Vagina (tissue), 2 donors: ENCODE data around the gene DUSP16. TPM values are rescaled to one million over a fixed set of nuclear protein-coding genes. Genes with fewer than 3 reads are reported as not detected.
"Not testable (repeated sequence)": the region's sequence is repeated elsewhere in the genome, so short reads cannot be mapped to it uniquely, and the experiment has no call there.

ENCODE experiments used
- DNase-seq, 2 donors: peaks; one replicate each; pipeline ENCODE4 v3.0.0-alpha.2; 2017; ENCODE audit errors: extremely low spot score in 2 of 2
- H3K27ac ChIP-seq: fragments of 200-600 bp; sonication (generic); one replicate; pipeline ENCODE4 v1.5.1; 2019
- H3K27me3 ChIP-seq: fragments of 200-600 bp; sonication (generic); one replicate; pipeline ENCODE4 v1.5.1; 2019
- H3K36me3 ChIP-seq, 2 donors: fragments of 200-600 bp; sonication (generic); one replicate each; pipeline ENCODE4 v1.5.1; 2017 to 2019
- H3K4me1 ChIP-seq: fragments of 200-600 bp; sonication (generic); one replicate; pipeline ENCODE4 v1.5.1; 2019
- H3K4me3 ChIP-seq, 2 donors: fragments of 200-600 bp; sonication (generic); 1 replicate in 1 of 2; 2 replicates in 1 of 2; pipeline ENCODE4 v1.5.1; 2016 to 2019
- H3K9me3 ChIP-seq: fragments of 200-600 bp; sonication (generic); one replicate; pipeline ENCODE4 v1.5.1; 2019
- POLR2A ChIP-seq, 2 donors: fragments of 450-650 bp; IDR thresholded peaks; one replicate each; pipeline ENCODE4 v1.6.1; 2017; ENCODE audit warnings: antibody characterized with exemption in 2 of 2, mild to moderate bottlenecking in 2 of 2, moderate library complexity in 2 of 2
- POLR2AphosphoS5 ChIP-seq, 2 donors: sonication (generic); formaldehyde crosslinking; IDR thresholded peaks; one replicate each; pipeline ENCODE4 v1.9.0; 2017; ENCODE audit warnings: antibody characterized with exemption in 2 of 2, mild to moderate bottlenecking in 2 of 2, low read depth in 1 of 2; ENCODE audit not compliant: insufficient read depth in 1 of 2
- intact Hi-C: fragments of 100-400 bp; cut with DNase I; formaldehyde crosslinking; loops from one replicate; pipeline ENCODE4 v1.15.1; 2023
- total RNA-seq: library from RNA; depleted of rRNA; stranded (reverse); fragments of >200 nt; gene quantifications from one replicate; pipeline ENCODE4 v1.2.3, GENCODE V29; 2016
- TF ChIP-seq, protein P1 (sequence below), 3 experiments: fragments of 450-650 bp in 2 of 3; fragments of 200-600 bp in 1 of 3; sonication (generic) in 1 of 3; IDR thresholded peaks; one replicate each; pipeline ENCODE4 v1.5.1; 2017 to 2019; ENCODE audit warnings: antibody characterized with exemption in 3 of 3, mild to moderate bottlenecking in 2 of 3, moderate library complexity in 2 of 3

DUSP16 gene
- total RNA-seq, 1 donor from 2014 or later: 30.9 TPM

GRCh38 chr12:12590961-12591360 is 28.3 kb upstream of the DUSP16 start:
- no peaks in the 10 kb centered on the region for H3K27me3 ChIP-seq
- DNase-seq: no peak
- H3K36me3 ChIP-seq: no peaks in the 10 kb centered on the region
- TF ChIP-seq POLR2AphosphoS5 (IDR thresholded peaks at IDR 0.05; ENCODE audit: insufficient read depth in 1 of 2, low read depth in 1 of 2): peak in 1 of 2 donors; percentile 18
- TF ChIP-seq, protein P1, sequence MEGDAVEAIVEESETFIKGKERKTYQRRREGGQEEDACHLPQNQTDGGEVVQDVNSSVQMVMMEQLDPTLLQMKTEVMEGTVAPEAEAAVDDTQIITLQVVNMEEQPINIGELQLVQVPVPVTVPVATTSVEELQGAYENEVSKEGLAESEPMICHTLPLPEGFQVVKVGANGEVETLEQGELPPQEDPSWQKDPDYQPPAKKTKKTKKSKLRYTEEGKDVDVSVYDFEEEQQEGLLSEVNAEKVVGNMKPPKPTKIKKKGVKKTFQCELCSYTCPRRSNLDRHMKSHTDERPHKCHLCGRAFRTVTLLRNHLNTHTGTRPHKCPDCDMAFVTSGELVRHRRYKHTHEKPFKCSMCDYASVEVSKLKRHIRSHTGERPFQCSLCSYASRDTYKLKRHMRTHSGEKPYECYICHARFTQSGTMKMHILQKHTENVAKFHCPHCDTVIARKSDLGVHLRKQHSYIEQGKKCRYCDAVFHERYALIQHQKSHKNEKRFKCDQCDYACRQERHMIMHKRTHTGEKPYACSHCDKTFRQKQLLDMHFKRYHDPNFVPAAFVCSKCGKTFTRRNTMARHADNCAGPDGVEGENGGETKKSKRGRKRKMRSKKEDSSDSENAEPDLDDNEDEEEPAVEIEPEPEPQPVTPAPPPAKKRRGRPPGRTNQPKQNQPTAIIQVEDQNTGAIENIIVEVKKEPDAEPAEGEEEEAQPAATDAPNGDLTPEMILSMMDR (IDR thresholded peaks at IDR 0.05): no peak
- H3K27ac ChIP-seq: no peak overlapping the region
- no peak overlapping the region for H3K4me3 ChIP-seq
- intact Hi-C loops: no loop called here
- H3K4me1 ChIP-seq: no peaks in the 10 kb centered on the region
- no peaks in the 10 kb centered on the region for H3K9me3 ChIP-seq

DNA sequence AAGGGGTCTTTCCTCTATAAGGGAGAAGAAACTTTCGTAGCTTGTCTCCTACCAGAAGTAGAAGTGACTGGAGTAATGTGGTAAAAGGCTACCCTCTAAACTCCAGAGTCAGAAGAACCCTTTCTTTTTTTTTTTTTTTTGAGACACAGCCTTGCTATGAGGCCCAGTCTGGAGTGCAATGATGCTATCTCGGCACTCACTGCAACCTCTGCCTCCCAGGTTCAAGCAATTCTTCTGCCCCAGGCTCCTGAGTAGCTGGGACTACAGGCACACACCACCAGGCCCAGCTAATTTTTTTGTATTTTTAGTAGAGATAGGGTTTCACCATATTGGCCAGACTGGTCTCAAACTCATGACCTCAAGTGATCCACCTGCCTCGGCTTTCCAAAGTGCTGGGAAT is 25.8 kb upstream of the DUSP16 start:
- DNase-seq: not testable (repeated sequence)

DNA sequence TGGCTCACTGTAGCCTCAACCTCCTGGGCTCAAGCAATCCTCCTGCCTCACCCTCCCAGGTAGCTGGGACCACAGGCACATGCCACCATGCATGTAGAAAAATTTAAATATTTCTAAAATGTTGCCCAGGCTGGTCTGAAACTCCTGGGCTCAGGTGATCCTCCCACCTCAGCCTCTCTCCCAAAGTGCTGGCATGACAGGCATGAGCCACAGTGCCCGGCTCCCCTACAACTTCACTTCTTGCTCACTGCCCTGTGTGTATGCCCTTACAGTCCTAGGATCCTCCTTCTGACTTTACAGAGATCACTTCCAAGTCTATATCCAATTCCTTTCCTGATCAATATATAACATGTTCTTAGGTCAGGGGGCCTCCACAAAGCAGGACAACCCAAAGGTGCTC is 25.2 kb upstream of the DUSP16 start:
- intact Hi-C loops: no loop called here
- Histone ChIP-seq H3K36me3 (no peaks in the 10 kb centered on the region), H3K27me3 (no peaks in the 10 kb centered on the region), H3K4me1 (peaks cover 4% of the 10 kb centered on the region), H3K4me3 (no peak overlapping the region), H3K27ac (no peak overlapping the region), H3K9me3 (no peaks in the 10 kb centered on the region)
- no peak for DNase-seq
- TF ChIP-seq, protein P1 (IDR thresholded peaks at IDR 0.05): no peak
- TF ChIP-seq POLR2A (IDR thresholded peaks at IDR 0.05) (no peak), POLR2AphosphoS5 (IDR thresholded peaks at IDR 0.05; ENCODE audit: insufficient read depth in 1 of 2, low read depth in 1 of 2) (no peak)

More for the DNA sequence above, 25.8 kb upstream of the DUSP16 start:
- H3K4me1 ChIP-seq, H3K4me3 ChIP-seq, H3K27ac ChIP-seq, H3K36me3 ChIP-seq, H3K9me3 ChIP-seq, intact Hi-C loops, H3K27me3 ChIP-seq: not testable (repeated sequence)

DNA sequence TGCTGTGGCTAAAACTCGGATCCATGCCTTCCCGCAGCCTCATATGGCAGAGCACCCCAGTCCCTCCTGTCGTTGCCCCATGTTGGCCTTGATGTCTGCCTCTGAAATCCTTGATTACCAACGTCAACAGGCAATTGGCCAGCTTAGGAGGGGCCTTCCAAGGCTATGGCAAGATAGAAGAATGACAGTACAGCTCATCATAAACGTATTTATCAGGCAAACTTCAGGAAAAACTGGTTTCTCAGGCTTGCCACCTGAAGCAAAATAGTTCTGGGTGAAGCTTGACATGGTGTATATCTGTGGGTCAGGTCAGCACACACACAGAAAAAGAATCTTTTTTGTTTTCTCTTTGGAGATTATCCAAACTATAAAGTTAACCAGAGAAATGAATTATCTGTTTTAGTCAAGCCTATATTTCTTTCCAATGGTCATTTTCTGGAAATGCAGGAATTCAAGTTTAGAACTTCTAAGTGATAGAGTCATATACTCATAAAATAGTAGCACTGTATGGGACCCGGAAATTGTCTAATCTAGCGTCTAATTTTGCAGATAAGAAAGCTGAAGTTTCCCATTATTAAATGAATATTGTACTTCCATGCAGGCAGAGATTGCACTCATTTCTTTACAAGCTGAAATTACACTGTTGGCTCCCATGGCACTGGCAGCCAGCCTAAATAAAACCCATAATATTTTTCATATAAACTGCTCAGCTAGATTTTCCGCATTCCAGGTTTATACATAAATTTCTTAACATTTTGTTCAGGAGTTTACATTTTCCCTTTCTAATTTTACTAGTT is 24.4 kb upstream of the DUSP16 start:
- TF ChIP-seq, protein P1 (IDR thresholded peaks at IDR 0.05): no peak
- no peak for DNase-seq
- no peak overlapping the region for H3K27ac ChIP-seq
- no peak overlapping the region for H3K4me3 ChIP-seq
- H3K4me1 ChIP-seq: peaks cover 4% of the 10 kb centered on the region
- intact Hi-C loops: no loop called here
- H3K36me3 ChIP-seq: no peaks in the 10 kb centered on the region
- no peaks in the 10 kb centered on the region for H3K27me3 ChIP-seq
- H3K9me3 ChIP-seq: no peaks in the 10 kb centered on the region

DNA sequence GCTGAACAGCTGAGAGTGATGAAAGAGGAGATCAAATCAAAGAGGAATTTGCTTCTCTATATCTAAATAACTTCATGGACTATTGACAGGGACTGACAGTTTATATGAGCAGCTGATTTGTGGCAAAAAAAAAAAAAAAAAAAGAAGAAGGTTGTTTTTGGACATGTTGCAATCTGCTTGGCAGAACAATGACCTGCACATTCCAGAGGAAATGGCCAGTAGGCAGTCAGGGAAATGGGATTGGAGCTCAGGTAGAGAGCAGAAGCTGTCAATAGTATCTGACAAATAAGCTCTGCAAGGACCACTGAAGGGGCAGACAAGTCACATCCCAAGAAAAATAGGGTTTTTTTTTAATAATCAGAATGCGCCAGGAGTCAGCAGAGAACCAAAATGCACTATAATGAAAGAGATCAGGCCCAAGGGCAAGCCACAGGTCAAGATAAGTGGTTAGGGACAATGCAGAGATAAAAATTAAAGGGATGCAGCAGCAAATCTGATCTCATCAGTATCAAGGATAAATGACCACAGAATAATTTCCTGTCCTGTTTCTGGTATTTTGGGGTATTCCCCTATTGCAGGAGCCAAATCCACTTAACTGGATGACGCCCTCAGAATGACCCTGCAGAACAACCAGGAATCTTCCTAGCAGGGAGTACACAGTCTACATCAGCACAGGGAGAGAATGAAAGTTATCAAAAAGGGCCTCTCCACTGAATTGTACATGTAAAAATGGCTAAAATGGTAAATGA is 22.6 kb upstream of the DUSP16 start:
- intact Hi-C loops: no loop called here

More for the DNA sequence above, 22.6 kb upstream of the DUSP16 start:
- Histone ChIP-seq H3K9me3 (no peaks in the 10 kb centered on the region), H3K27ac (no peak overlapping the region), H3K27me3 (no peaks in the 10 kb centered on the region), H3K4me3 (no peak overlapping the region), H3K36me3 (no peaks in the 10 kb centered on the region), H3K4me1 (peaks cover 4% of the 10 kb centered on the region)
- TF ChIP-seq, protein P1 (IDR thresholded peaks at IDR 0.05): no peak
- no peak for TF ChIP-seq POLR2AphosphoS5 (IDR thresholded peaks at IDR 0.05; ENCODE audit: insufficient read depth in 1 of 2, low read depth in 1 of 2)
- no peak for DNase-seq
